Body of pancreas (tissue), 4 donors: ENCODE results near the gene GPR42.
"Not testable (repeated sequence)": the region's sequence is repeated elsewhere in the genome, so short reads cannot be mapped to it uniquely, and the experiment has no call there.

ENCODE experiments used
- CTCF ChIP-seq, 7 experiments: fragments of 450-650 bp in 4 of 7; fragments of 200-600 bp in 3 of 7; sonication (generic) in 3 of 7; IDR thresholded peaks; one replicate each; pipeline ENCODE4 v1.5.1; 2016 to 2019; ENCODE audit warnings: antibody characterized with exemption in 7 of 7
- POLR2A ChIP-seq, 3 donors: fragments of 450-650 bp; IDR thresholded peaks; one replicate each; pipeline ENCODE4 v1.6.1; 2016; ENCODE audit warnings: antibody characterized with exemption in 3 of 3, mild to moderate bottlenecking in 2 of 3

- not testable (repeated sequence) for TF ChIP-seq CTCF, POLR2A (IDR thresholded peaks at IDR 0.05)
These were observed 12.0 kb upstream of the GPR42 start for GRCh38 chr19:35358834-35359233.
